HepG2 (cell line): Measurements from ENCODE around the gene IGFLR1. TPM values are rescaled to one million over a fixed set of nuclear protein-coding genes. Genes with fewer than 3 reads are reported as not detected.

ENCODE experiments used
- GPN1 ChIP-seq: sonication (generic); formaldehyde crosslinking; IDR thresholded peaks from 2 replicates; pipeline ENCODE4 v1.5.1; 2020; ENCODE audit warnings: missing genetic modification reagents, borderline replicate concordance
- PRPF4 ChIP-seq: fragments of 200-400 bp; formaldehyde crosslinking; IDR thresholded peaks from 2 replicates; pipeline ENCODE4 v1.6.1; 2016; ENCODE audit warnings: low read length, low read depth; ENCODE audit not compliant: poor library complexity, severe bottlenecking
- ZNF564 ChIP-seq: sonication (generic); formaldehyde crosslinking; IDR thresholded peaks from 2 replicates; pipeline ENCODE4 v1.8.1; 2023; ENCODE audit warnings: mild to moderate bottlenecking, missing genetic modification reagents
- polyA plus RNA-seq, 8 experiments: library from polyadenylated mRNA; depleted of rRNA in 3 of 8; stranded (reverse) in 7 of 8; unstranded in 1 of 8; fragments of >200 nt; fragmentation: Illumina TruSeq in 4 of 8; extraction: Trizol in 4 of 8; gene quantifications; 2 replicates each; pipeline versions ENCODE4 v1.2.1 to v1.2.3, GENCODE V29; 2011 to 2016; ENCODE audit warnings: low read depth in 4 of 8, missing spikeins in 1 of 8, mixed read lengths in 1 of 8; ENCODE audit not compliant: insufficient read depth in 1 of 8
- total RNA-seq, 5 experiments: library from RNA; depleted of rRNA; stranded (reverse); fragments of >200 nt; fragmentation: Illumina TruSeq; extraction: Trizol; gene quantifications; 2 replicates each; pipeline ENCODE4 v1.2.3, GENCODE V29; 2016; ENCODE audit warnings: low read depth in 1 of 5
- TF ChIP-seq, protein P1 (sequence below): sonication (generic); formaldehyde crosslinking; IDR thresholded peaks from 2 replicates; pipeline ENCODE4 v1.5.1; 2020; ENCODE audit warnings: mild to moderate bottlenecking, missing genetic modification reagents, moderate library complexity
- TF ChIP-seq, protein P2 (sequence below): sonication (generic); formaldehyde crosslinking; conservative IDR thresholded peaks from 2 replicates; pipeline ENCODE4 v1.5.0; 2020; ENCODE audit warnings: missing genetic modification reagents
- TF ChIP-seq, protein P3 (sequence below): sonication (generic); formaldehyde crosslinking; IDR thresholded peaks from 2 replicates; pipeline ENCODE4 v1.4.0; 2020; ENCODE audit warnings: missing genetic modification reagents, mild to moderate bottlenecking, borderline replicate concordance
- TF ChIP-seq, protein P4 (sequence below): sonication (generic); formaldehyde crosslinking; conservative IDR thresholded peaks from 2 replicates; pipeline ENCODE4 v1.8.1; 2023; ENCODE audit warnings: missing genetic modification reagents
- TF ChIP-seq, protein P5 (sequence below): sonication (generic); formaldehyde crosslinking; IDR thresholded peaks from 2 replicates; pipeline ENCODE4 v1.9.0; 2022; ENCODE audit warnings: low read depth, missing genetic modification reagents

IGFLR1 gene
- total and polyA plus RNA-seq, 2 of the 13 experiments (the other 11 are each of a cell fraction or from before 2014, with no cell fraction given) = 5.4 to 8.9 TPM

DNA sequence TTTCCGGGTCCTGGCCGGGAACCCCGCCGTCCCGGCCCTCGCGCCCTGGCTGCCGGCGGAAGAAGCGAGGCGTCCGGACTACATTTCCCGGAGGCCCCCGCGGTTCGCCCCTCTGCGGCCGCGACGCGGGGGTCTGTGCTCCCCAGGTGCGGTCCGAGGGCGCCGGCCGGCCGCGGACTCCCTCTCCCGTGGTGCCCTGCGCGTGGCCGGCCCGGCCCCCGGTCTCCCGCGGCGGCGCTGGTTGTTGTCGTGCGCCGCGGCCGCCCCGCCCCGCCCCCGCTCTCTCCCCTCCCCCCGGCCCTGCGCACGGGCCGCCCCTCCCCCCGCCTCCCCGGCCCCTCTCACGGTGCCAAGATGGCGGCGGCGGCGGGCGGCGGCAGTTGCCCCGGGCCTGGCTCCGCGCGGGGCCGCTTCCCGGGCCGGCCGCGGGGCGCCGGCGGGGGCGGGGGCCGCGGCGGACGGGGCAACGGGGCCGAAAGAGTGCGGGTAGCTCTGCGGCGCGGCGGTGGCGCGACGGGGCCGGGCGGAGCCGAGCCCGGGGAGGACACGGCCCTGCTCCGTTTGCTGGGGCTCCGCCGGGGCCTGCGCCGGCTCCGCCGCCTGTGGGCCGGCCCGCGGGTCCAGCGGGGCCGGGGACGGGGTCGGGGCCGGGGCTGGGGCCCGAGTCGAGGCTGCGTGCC lies 24.4 kb downstream of the IGFLR1 start, which contains the start of gene KMT2B (continued):
- TF ChIP-seq, protein P1, sequence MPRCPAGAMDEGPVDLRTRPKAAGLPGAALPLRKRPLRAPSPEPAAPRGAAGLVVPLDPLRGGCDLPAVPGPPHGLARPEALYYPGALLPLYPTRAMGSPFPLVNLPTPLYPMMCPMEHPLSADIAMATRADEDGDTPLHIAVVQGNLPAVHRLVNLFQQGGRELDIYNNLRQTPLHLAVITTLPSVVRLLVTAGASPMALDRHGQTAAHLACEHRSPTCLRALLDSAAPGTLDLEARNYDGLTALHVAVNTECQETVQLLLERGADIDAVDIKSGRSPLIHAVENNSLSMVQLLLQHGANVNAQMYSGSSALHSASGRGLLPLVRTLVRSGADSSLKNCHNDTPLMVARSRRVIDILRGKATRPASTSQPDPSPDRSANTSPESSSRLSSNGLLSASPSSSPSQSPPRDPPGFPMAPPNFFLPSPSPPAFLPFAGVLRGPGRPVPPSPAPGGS = no peak
- TF ChIP-seq, protein P2, sequence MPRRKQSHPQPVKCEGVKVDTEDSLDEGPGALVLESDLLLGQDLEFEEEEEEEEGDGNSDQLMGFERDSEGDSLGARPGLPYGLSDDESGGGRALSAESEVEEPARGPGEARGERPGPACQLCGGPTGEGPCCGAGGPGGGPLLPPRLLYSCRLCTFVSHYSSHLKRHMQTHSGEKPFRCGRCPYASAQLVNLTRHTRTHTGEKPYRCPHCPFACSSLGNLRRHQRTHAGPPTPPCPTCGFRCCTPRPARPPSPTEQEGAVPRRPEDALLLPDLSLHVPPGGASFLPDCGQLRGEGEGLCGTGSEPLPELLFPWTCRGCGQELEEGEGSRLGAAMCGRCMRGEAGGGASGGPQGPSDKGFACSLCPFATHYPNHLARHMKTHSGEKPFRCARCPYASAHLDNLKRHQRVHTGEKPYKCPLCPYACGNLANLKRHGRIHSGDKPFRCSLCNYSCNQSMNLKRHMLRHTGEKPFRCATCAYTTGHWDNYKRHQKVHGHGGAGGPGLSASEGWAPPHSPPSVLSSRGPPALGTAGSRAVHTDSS (CRISPR knock-in tag) = no peak
- TF ChIP-seq ZNF564 (CRISPR knock-in tag) (no peak), GPN1 (CRISPR knock-in tag) (no peak), PRPF4 (no peak)
- TF ChIP-seq, protein P3, sequence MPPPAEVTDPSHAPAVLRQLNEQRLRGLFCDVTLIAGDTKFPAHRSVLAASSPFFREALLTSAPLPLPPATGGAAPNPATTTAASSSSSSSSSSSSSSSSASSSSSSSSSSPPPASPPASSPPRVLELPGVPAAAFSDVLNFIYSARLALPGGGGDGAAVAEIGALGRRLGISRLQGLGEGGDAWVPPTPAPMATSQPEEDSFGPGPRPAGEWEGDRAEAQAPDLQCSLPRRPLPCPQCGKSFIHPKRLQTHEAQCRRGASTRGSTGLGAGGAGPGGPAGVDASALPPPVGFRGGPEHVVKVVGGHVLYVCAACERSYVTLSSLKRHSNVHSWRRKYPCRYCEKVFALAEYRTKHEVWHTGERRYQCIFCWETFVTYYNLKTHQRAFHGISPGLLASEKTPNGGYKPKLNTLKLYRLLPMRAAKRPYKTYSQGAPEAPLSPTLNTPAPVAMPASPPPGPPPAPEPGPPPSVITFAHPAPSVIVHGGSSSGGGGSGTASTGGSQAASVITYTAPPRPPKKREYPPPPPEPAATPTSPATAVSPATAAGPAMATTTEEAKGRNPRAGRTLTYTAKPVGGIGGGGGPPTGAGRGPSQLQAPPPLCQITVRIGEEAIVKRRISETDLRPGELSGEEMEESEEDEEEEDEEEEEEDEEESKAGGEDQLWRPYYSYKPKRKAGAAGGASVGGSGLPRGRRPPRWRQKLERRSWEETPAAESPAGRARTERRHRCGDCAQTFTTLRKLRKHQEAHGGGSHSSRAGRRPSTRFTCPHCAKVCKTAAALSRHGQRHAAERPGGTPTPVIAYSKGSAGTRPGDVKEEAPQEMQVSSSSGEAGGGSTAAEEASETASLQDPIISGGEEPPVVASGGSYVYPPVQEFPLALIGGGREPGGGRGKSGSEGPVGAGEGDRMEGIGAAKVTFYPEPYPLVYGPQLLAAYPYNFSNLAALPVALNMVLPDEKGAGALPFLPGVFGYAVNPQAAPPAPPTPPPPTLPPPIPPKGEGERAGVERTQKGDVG (CRISPR knock-in tag) = no peak
- TF ChIP-seq, protein P4, sequence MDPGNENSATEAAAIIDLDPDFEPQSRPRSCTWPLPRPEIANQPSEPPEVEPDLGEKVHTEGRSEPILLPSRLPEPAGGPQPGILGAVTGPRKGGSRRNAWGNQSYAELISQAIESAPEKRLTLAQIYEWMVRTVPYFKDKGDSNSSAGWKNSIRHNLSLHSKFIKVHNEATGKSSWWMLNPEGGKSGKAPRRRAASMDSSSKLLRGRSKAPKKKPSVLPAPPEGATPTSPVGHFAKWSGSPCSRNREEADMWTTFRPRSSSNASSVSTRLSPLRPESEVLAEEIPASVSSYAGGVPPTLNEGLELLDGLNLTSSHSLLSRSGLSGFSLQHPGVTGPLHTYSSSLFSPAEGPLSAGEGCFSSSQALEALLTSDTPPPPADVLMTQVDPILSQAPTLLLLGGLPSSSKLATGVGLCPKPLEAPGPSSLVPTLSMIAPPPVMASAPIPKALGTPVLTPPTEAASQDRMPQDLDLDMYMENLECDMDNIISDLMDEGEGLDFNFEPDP (CRISPR knock-in tag) = no peak
- TF ChIP-seq, protein P5, sequence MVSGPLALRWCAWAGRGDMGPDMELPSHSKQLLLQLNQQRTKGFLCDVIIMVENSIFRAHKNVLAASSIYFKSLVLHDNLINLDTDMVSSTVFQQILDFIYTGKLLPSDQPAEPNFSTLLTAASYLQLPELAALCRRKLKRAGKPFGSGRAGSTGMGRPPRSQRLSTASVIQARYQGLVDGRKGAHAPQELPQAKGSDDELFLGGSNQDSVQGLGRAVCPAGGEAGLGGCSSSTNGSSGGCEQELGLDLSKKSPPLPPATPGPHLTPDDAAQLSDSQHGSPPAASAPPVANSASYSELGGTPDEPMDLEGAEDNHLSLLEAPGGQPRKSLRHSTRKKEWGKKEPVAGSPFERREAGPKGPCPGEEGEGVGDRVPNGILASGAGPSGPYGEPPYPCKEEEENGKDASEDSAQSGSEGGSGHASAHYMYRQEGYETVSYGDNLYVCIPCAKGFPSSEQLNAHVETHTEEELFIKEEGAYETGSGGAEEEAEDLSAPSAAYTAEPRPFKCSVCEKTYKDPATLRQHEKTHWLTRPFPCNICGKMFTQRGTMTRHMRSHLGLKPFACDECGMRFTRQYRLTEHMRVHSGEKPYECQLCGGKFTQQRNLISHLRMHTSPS = no peak
